CD8-positive, alpha-beta memory T cell (primary cell): ENCODE data around the gene TUBGCP5. TPM values are rescaled to one million over a fixed set of nuclear protein-coding genes. Genes with fewer than 3 reads are reported as not detected.

Source experiments
- CTCF ChIA-PET: fragments of 350-600 bp; sonication (Branson Sonifier 250); formaldehyde crosslinking; loops from one replicate; lab custom pipeline; 2021; ENCODE audit warnings: antibody characterized with exemption; lab: Charles Lee
- POLR2A ChIA-PET: fragments of 350-600 bp; sonication (Branson Sonifier 250); formaldehyde crosslinking; loops from one replicate; lab custom pipeline; 2021; ENCODE audit warnings: antibody characterized with exemption; lab: Charles Lee
- DNase-seq, 5 donors: peaks; one replicate each; pipeline versions ENCODE4 v3.0.0 to v3.0.0-alpha.2; 2020 to 2022; ENCODE audit warnings: mixed read lengths in 1 of 5
- H3K27ac ChIP-seq: one replicate; pipeline ENCODE4 v1.7.0; 2013; ENCODE audit warnings: low read depth, mild to moderate bottlenecking, low read length, moderate library complexity
- H3K27me3 ChIP-seq: 2 replicates; pipeline ENCODE4 v1.7.0; 2013; ENCODE audit warnings: low read length, mild to moderate bottlenecking; ENCODE audit not compliant: insufficient read depth, poor library complexity, severe bottlenecking
- H3K36me3 ChIP-seq: 2 replicates; pipeline ENCODE4 v1.7.0; 2013; ENCODE audit warnings: mild to moderate bottlenecking, low read length, moderate library complexity; ENCODE audit not compliant: insufficient read depth
- H3K4me1 ChIP-seq: 2 replicates; pipeline ENCODE4 v1.7.0; 2013; ENCODE audit warnings: mild to moderate bottlenecking, low read length, moderate library complexity; ENCODE audit not compliant: insufficient read depth
- H3K4me3 ChIP-seq: 2 replicates; pipeline ENCODE4 v1.7.0; 2013; ENCODE audit warnings: mild to moderate bottlenecking, low read length
- H3K9me3 ChIP-seq: 2 replicates; pipeline ENCODE4 v1.7.0; 2013; ENCODE audit warnings: mild to moderate bottlenecking, low read length
- H3K27ac Mint-ChIP-seq, 8 donors: one replicate each; pipeline ENCODE4 v1.8.0; 2020 to 2021; ENCODE audit warnings: mixed read lengths in 8 of 8, mild to moderate bottlenecking in 6 of 8, inconsistent platforms in 3 of 8, moderate library complexity in 3 of 8
- H3K27me3 Mint-ChIP-seq, 2 donors: one replicate each; pipeline ENCODE4 v1.8.0; 2020 to 2021; ENCODE audit warnings: mixed read lengths in 2 of 2, mild to moderate bottlenecking in 1 of 2, moderate library complexity in 1 of 2
- H3K36me3 Mint-ChIP-seq, 3 donors: one replicate each; pipeline ENCODE4 v1.8.0; 2020 to 2021; ENCODE audit warnings: mixed read lengths in 3 of 3, inconsistent platforms in 1 of 3, mild to moderate bottlenecking in 1 of 3
- H3K4me1 Mint-ChIP-seq, 3 donors: one replicate each; pipeline ENCODE4 v1.8.0; 2020 to 2021; ENCODE audit warnings: mixed read lengths in 3 of 3, inconsistent platforms in 1 of 3, mild to moderate bottlenecking in 1 of 3
- H3K4me3 Mint-ChIP-seq, 7 donors: one replicate each; pipeline ENCODE4 v1.8.0; 2020 to 2021; ENCODE audit warnings: mixed read lengths in 7 of 7, mild to moderate bottlenecking in 6 of 7, moderate library complexity in 4 of 7, inconsistent platforms in 2 of 7
- H3K9me3 Mint-ChIP-seq, 5 donors: one replicate each; pipeline ENCODE4 v1.8.0; 2020 to 2022; ENCODE audit warnings: mixed read lengths in 5 of 5, mild to moderate bottlenecking in 3 of 5, moderate library complexity in 2 of 5, inconsistent platforms in 1 of 5
- polyA plus RNA-seq: library from polyadenylated mRNA; unstranded; fragments of 300-500 nt; fragmentation: Illumina TruSeq; gene quantifications from one replicate; pipeline ENCODE4 v1.2.3, GENCODE V29; 2021
- total RNA-seq, 2 experiments: library from RNA; stranded (reverse); gene quantifications; one replicate each; pipeline ENCODE4 v1.2.3, GENCODE V29; 2021

Gene TUBGCP5
- total and polyA plus RNA-seq, 3 experiments from 2014 or later: 4.4 to 20.0 (median 17.2) TPM

DNA sequence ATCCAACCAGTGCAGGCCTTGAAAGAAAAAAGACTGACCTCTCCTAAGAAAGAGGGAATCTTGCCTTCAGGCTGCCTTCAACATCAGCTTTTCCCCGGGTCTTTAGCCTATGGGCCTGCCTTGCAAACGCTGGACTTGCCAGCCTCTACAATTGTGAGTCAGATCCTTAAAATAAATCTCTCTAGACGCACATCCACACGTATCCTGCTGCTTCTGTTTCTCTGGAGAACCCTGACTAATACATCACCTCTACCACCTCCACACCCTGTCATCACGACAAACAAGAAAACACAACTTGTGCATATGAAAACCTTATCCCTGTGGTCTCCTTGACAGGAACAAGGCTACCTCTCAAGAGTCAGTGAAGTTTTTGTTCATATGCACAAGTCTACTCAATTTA, 71.0 kb downstream of the TUBGCP5 start:
- H3K9me3 Mint-ChIP-seq: peaks cover 0 to 11% (median 0%) of the 10 kb centered on the region in 5 donors
- H3K27ac Mint-ChIP-seq: peak overlapping the region in 1 of 8 donors; percentile 65
- H3K36me3 ChIP-seq: no peaks in the 10 kb centered on the region
- H3K4me1 ChIP-seq: no peaks in the 10 kb centered on the region
- DNase-seq: no peak
- peaks cover 0 to 10% (median 0%) of the 10 kb centered on the region in 3 donors for H3K36me3 Mint-ChIP-seq
- no peak overlapping the region for H3K4me3 Mint-ChIP-seq
- no peaks in the 10 kb centered on the region for H3K4me1 Mint-ChIP-seq
- no peaks in the 10 kb centered on the region for H3K9me3 ChIP-seq
- H3K27ac ChIP-seq: no peak overlapping the region
- no peaks in the 10 kb centered on the region for H3K27me3 ChIP-seq
- no peak overlapping the region for H3K4me3 ChIP-seq
- ChIA-PET POLR2A (no interaction called here), CTCF (no interaction called here)
- H3K27me3 Mint-ChIP-seq: no peaks in the 10 kb centered on the region

DNA sequence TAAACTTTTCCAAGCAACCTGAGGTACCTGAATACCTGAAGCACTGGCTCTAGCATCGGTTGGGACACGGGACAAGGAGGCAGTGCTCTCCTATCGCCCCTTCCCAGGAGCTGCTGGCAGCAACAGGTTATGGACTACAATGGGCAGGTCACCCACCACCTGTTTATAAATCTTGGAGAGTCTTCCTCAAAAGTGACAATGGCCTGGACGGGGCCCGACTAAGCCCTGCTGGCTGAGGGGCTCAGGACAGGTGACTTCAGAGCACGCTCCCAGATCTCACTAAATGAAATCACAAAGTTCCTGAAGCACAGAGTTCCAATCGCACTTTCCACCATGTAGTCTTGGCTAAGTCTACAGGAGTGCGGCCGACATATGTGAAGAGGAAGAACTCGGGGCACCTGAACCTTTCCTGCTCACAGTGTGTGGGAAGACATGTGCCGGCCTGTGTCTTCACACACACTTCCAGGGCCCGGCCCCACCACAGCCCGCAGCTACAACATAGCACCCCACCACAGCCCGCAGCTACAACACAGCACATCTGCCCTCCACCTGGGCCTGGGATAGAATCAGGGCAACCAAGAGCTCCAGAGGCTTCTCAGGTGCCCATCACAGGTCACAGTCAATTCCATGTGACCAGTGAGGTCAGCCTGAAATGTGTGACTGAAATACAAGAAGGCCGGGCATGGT, 72.1 kb downstream of the TUBGCP5 start:
- Mint-ChIP-seq H3K4me1 (no peaks in the 10 kb centered on the region), H3K9me3 (peaks cover 0 to 11% (median 0%) of the 10 kb centered on the region in 5 donors), H3K4me3 (no peak overlapping the region), H3K27ac (peak overlapping the region in 1 of 8 donors; percentile 58), H3K27me3 (no peaks in the 10 kb centered on the region), H3K36me3 (peaks cover 0 to 10% (median 0%) of the 10 kb centered on the region in 3 donors)
- ChIA-PET POLR2A (no interaction called here), CTCF (no interaction called here)
- H3K27ac ChIP-seq: no peak overlapping the region
- no peaks in the 10 kb centered on the region for H3K9me3 ChIP-seq
- H3K27me3 ChIP-seq: no peaks in the 10 kb centered on the region
- H3K4me3 ChIP-seq: no peak overlapping the region
- H3K36me3 ChIP-seq: no peaks in the 10 kb centered on the region
- no peak for DNase-seq
- H3K4me1 ChIP-seq: no peaks in the 10 kb centered on the region

DNA sequence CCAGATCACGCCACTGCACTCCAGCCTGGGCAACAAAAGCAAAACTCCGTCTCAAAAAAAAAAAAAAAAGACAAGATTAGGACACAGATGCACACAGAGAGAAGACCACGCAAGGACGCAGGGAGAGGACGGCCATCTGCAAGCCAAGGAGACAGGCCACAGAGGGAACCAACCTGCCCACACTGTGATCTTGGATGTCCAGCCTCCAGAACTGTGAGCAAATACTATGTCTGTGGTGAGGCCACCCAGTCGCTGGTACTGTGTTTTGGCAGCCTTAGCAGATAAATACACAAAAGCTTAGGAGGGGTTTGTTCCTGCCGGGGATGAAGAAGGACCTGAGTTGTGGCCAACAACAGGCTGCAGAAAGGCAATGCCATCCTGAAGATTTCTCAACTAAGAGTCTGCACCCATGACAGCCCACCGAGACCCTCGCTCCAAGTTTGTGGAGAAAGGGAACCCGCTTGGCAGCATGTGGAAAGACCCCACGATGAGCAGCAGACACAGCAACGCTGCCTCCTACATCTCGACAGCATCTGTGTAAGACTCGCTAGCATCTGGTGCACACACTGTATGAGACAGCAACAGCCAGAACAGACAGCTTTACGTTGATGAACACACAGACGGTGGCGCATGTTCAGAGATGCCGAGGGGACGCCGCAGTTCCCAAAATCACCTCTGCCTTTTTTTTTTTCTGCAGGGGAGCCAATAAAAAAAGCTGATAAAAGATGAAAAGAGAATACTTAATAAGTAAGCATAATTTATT, 72.9 kb downstream of the TUBGCP5 start:
- Mint-ChIP-seq H3K36me3 (peaks cover 0 to 10% (median 0%) of the 10 kb centered on the region in 3 donors), H3K9me3 (peaks cover 0 to 11% (median 0%) of the 10 kb centered on the region in 5 donors), H3K4me3 (peak overlapping the region in 1 of 7 donors; percentile 32), H3K27ac (no peak overlapping the region), H3K4me1 (no peaks in the 10 kb centered on the region), H3K27me3 (no peaks in the 10 kb centered on the region)
- Histone ChIP-seq H3K9me3 (no peaks in the 10 kb centered on the region), H3K36me3 (no peaks in the 10 kb centered on the region), H3K27ac (no peak overlapping the region), H3K4me1 (no peaks in the 10 kb centered on the region), H3K4me3 (no peak overlapping the region), H3K27me3 (no peaks in the 10 kb centered on the region)
- ChIA-PET POLR2A (no interaction called here), CTCF (no interaction called here)
- DNase-seq: no peak

DNA sequence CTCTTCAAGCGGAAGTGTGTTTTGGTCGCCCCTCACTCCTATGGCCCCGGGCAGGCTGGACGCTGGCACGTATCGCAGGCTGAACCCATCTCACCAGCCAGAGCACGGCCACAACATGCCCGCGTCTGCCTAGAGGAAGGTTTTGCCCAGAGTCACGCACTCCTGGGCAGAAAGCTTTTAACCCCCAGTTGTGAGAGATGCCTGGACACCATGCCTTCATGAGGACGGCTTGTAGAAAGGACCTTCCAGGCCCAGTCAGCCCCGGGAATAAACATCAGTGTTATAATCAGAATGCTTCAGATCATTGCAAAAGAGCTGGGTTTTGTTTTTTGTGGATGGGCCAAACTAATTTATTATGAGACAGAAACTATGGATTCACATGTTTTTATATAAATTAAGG, 75.7 kb downstream of the TUBGCP5 start:
- H3K9me3 Mint-ChIP-seq: no peaks in the 10 kb centered on the region
- no peaks in the 10 kb centered on the region for H3K4me1 Mint-ChIP-seq
- no peaks in the 10 kb centered on the region for H3K27me3 ChIP-seq
- H3K27ac ChIP-seq: no peak overlapping the region
- no peaks in the 10 kb centered on the region for H3K36me3 Mint-ChIP-seq
- H3K36me3 ChIP-seq: no peaks in the 10 kb centered on the region
- no peaks in the 10 kb centered on the region for H3K9me3 ChIP-seq
- no peak for DNase-seq
- no peaks in the 10 kb centered on the region for H3K4me1 ChIP-seq
- H3K4me3 Mint-ChIP-seq: no peak overlapping the region
- H3K4me3 ChIP-seq: no peak overlapping the region
- H3K27ac Mint-ChIP-seq: no peak overlapping the region
- CTCF ChIA-PET: no interaction called here
- POLR2A ChIA-PET: no interaction called here
- no peaks in the 10 kb centered on the region for H3K27me3 Mint-ChIP-seq

DNA sequence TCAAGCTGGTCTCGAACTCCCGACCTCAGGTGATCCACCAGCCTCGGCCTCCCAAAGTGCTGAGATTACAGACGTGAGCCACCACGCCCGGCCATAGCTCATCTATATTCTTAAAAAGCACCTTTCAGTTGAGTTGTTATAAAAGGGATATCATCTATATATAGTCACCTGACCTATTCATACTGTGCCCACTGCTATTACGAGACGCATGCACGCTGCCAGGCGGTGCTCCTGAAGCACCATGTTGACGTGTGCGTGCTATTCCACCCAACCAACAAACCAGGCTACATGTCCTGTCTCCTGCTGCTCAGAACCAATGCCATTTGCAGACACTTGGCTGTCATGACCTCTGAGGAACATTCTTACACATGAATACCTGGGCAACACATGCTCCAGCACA, 76.8 kb downstream of the TUBGCP5 start:
- Mint-ChIP-seq H3K27ac (no peak overlapping the region), H3K36me3 (no peaks in the 10 kb centered on the region), H3K4me3 (no peak overlapping the region), H3K4me1 (no peaks in the 10 kb centered on the region), H3K9me3 (no peaks in the 10 kb centered on the region), H3K27me3 (no peaks in the 10 kb centered on the region)
- ChIA-PET POLR2A (no interaction called here), CTCF (no interaction called here)
- H3K4me3 ChIP-seq: no peak overlapping the region
- H3K27me3 ChIP-seq: no peaks in the 10 kb centered on the region
- no peak overlapping the region for H3K27ac ChIP-seq
- no peak for DNase-seq
- no peaks in the 10 kb centered on the region for H3K9me3 ChIP-seq
- no peaks in the 10 kb centered on the region for H3K4me1 ChIP-seq
- no peaks in the 10 kb centered on the region for H3K36me3 ChIP-seq

DNA sequence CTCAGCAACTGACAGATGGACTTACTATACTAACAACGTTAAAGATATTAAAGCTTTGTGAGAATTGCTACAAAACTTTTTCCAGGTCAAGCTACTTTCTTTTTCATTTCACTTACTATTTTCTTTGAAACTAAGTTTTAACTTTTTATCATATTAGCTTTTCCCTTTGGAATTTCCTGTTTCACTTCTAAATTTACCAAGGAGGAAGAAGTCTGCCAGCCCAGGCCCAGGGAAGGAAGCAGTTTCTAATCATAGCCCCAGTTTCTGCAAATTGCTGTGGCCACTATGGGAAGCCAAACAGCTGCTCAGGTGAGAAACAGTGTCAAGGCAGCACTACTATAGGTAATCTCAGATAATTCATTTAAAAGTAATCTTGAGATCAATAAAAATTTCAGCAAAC, 77.6 kb downstream of the TUBGCP5 start:
- DNase-seq: no peak
- Mint-ChIP-seq H3K27me3 (no peaks in the 10 kb centered on the region), H3K4me1 (no peaks in the 10 kb centered on the region), H3K9me3 (no peaks in the 10 kb centered on the region), H3K4me3 (no peak overlapping the region), H3K36me3 (no peaks in the 10 kb centered on the region), H3K27ac (no peak overlapping the region)
- ChIA-PET POLR2A (no interaction called here), CTCF (no interaction called here)
- no peaks in the 10 kb centered on the region for H3K27me3 ChIP-seq
- H3K27ac ChIP-seq: no peak overlapping the region
- no peak overlapping the region for H3K4me3 ChIP-seq
- no peaks in the 10 kb centered on the region for H3K9me3 ChIP-seq
- no peaks in the 10 kb centered on the region for H3K36me3 ChIP-seq
- H3K4me1 ChIP-seq: no peaks in the 10 kb centered on the region

DNA sequence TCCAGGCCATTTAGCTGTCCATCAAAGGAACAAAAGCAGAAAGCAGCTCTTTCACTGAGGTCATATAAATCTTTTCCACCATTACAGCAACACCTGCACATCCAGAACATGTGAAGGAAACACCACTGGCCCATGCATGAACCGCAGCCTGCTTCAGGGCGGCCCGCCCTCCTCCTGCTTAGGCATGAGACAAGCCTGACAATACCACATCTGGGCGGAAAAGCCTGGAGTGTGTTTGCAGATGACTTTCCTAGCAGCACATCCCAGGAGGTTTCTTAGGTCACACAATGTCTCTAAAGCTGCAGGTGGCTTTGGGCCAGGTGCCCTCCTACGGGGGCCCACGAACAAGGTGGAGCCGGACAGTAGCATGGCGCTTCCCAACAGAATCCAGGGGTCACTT, 78.8 kb downstream of the TUBGCP5 start:
- ChIA-PET POLR2A (no interaction called here), CTCF (no interaction called here)
- no peaks in the 10 kb centered on the region for H3K27me3 Mint-ChIP-seq
- H3K36me3 Mint-ChIP-seq: no peaks in the 10 kb centered on the region
- H3K4me3 Mint-ChIP-seq: no peak overlapping the region
- no peaks in the 10 kb centered on the region for H3K9me3 Mint-ChIP-seq
- Histone ChIP-seq H3K36me3 (no peaks in the 10 kb centered on the region), H3K4me3 (no peak overlapping the region), H3K9me3 (no peaks in the 10 kb centered on the region), H3K27me3 (no peaks in the 10 kb centered on the region), H3K4me1 (no peaks in the 10 kb centered on the region), H3K27ac (no peak overlapping the region)
- peak overlapping the region in 1 of 8 donors; percentile 26 for H3K27ac Mint-ChIP-seq
- no peaks in the 10 kb centered on the region for H3K4me1 Mint-ChIP-seq
- no peak for DNase-seq

DNA sequence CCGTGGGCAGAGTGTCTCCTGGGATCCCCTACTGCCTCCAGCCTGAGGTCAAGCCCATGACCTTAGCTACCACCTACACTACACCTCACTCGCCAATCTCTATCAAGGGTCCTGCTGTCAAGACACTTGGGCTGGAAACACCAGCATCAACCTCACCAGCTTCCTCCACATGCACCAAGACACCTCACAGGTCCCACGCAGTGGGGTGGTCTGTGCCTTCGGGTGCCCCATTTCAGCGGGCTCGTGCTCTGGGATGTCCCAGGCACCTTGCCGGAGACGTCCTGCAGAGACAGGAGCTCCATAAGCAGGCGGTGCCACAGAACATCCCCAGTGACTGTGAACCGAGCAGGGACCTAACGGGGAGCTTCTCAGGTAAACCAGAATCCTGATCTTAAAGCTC, 79.2 kb downstream of the TUBGCP5 start:
- no peaks in the 10 kb centered on the region for H3K27me3 Mint-ChIP-seq
- Histone ChIP-seq H3K4me1 (no peaks in the 10 kb centered on the region), H3K27ac (no peak overlapping the region), H3K4me3 (no peak overlapping the region), H3K27me3 (no peaks in the 10 kb centered on the region), H3K9me3 (no peaks in the 10 kb centered on the region), H3K36me3 (no peaks in the 10 kb centered on the region)
- H3K27ac Mint-ChIP-seq: no peak overlapping the region
- H3K4me1 Mint-ChIP-seq: no peaks in the 10 kb centered on the region
- H3K9me3 Mint-ChIP-seq: no peaks in the 10 kb centered on the region
- H3K36me3 Mint-ChIP-seq: no peaks in the 10 kb centered on the region
- DNase-seq: no peak
- ChIA-PET POLR2A (no interaction called here), CTCF (no interaction called here)
- no peak overlapping the region for H3K4me3 Mint-ChIP-seq
